ENCODE results near the gene GFM2. TPM values are rescaled to one million over a fixed set of nuclear protein-coding genes. Genes with fewer than 3 reads are reported as not detected.

The GFM2 gene
- total and polyA plus RNA-seq, 7 donors, result 14.2 to 47.2 (median 26.8) TPM

GRCh38 chr5:74736759-74737158 lies 30.2 kb downstream of the GFM2 start:
- intact Hi-C loops (cut with DNase I), result no loop called here
- WGBS, 3 donors, result 62 to 76% (median 71%) methylated on average over 6 of the region's 6 CpGs

GRCh38 chr5:74725331-74725730 lies 41.6 kb downstream of the GFM2 start:
- no peaks in the 10 kb centered on the region for H3K27me3 ChIP-seq (ENCODE audit: insufficient read depth in 3 of 3, low read length in 2 of 3)
- ATAC-seq, result no peak
- H3K4me3 ChIP-seq, result no peak overlapping the region
- 95 to 100% (median 100%) methylated on average over 1 of the region's 1 CpG for WGBS, 3 donors
- H3K27ac ChIP-seq, result no peak overlapping the region
- intact Hi-C loops (cut with DNase I), result no loop called here
- no peaks in the 10 kb centered on the region for H3K4me1 ChIP-seq
- TF ChIP-seq CTCF (IDR thresholded peaks at IDR 0.05), result no peak
- H3K36me3 ChIP-seq (ENCODE audit: insufficient read depth in 1 of 2, low read depth in 1 of 2), result peaks cover 5 to 99% of the 10 kb centered on the region in 2 donors
- no peaks in the 10 kb centered on the region for H3K9me3 ChIP-seq
- no peak for DNase-seq

More at GRCh38 chr5:74736759-74737158, 30.2 kb downstream of the GFM2 start:
- H3K36me3 ChIP-seq (ENCODE audit: insufficient read depth in 1 of 2, low read depth in 1 of 2), result peaks cover 0 to 98% of the 10 kb centered on the region in 2 donors
- ATAC-seq (no peak), DNase-seq (no peak)
- no peaks in the 10 kb centered on the region for H3K4me1 ChIP-seq
- no peak overlapping the region for H3K27ac ChIP-seq
- H3K4me3 ChIP-seq, result no peak overlapping the region
- no peak for TF ChIP-seq CTCF (IDR thresholded peaks at IDR 0.05)
- H3K27me3 ChIP-seq (ENCODE audit: insufficient read depth in 3 of 3, low read length in 2 of 3), result no peaks in the 10 kb centered on the region
- no peaks in the 10 kb centered on the region for H3K9me3 ChIP-seq

- Histone ChIP-seq H3K9me3 (no peaks in the 10 kb centered on the region), H3K27ac (no peak overlapping the region), H3K4me3 (no peak overlapping the region), H3K36me3 (ENCODE audit: insufficient read depth in 1 of 2, low read depth in 1 of 2) (peaks cover 5 to 99% of the 10 kb centered on the region in 2 donors), H3K4me1 (no peaks in the 10 kb centered on the region), H3K27me3 (ENCODE audit: insufficient read depth in 3 of 3, low read length in 2 of 3) (no peaks in the 10 kb centered on the region)
- 61 to 65% (median 63%) methylated on average over 1 of the region's 1 CpG for WGBS, 3 donors
- intact Hi-C loops (cut with DNase I), result no loop called here
- DNase-seq (no peak), ATAC-seq (no peak)
- no peak for TF ChIP-seq CTCF (IDR thresholded peaks at IDR 0.05)
Observed at GRCh38 chr5:74722271-74722670, 44.6 kb downstream of the GFM2 start.

GRCh38 chr5:74717596-74717995 lies 49.3 kb downstream of the GFM2 start:
- ATAC-seq (no peak), DNase-seq (no peak)
- Histone ChIP-seq H3K36me3 (ENCODE audit: insufficient read depth in 1 of 2, low read depth in 1 of 2) (peaks cover 5 to 96% of the 10 kb centered on the region in 2 donors), H3K27ac (no peak overlapping the region), H3K4me1 (no peaks in the 10 kb centered on the region), H3K4me3 (no peak overlapping the region), H3K27me3 (ENCODE audit: insufficient read depth in 3 of 3, low read length in 2 of 3) (no peaks in the 10 kb centered on the region), H3K9me3 (no peaks in the 10 kb centered on the region)
- 48 to 71% (median 52%) methylated on average over 1 of the region's 1 CpG for WGBS, 3 donors
- no peak for TF ChIP-seq CTCF (IDR thresholded peaks at IDR 0.05)
- intact Hi-C loops (cut with DNase I), result no loop called here

GRCh38 chr5:74693191-74693590 lies 73.7 kb downstream of the GFM2 start:
- 93 to 95% (median 94%) methylated on average over 4 of the region's 4 CpGs for WGBS, 3 donors

More at GRCh38 chr5:74693191-74693590, 73.7 kb downstream of the GFM2 start:
- Histone ChIP-seq H3K27me3 (ENCODE audit: insufficient read depth in 3 of 3, low read length in 2 of 3) (no peaks in the 10 kb centered on the region), H3K36me3 (ENCODE audit: insufficient read depth in 1 of 2, low read depth in 1 of 2) (peaks cover 2 to 85% of the 10 kb centered on the region in 2 donors), H3K4me1 (no peaks in the 10 kb centered on the region), H3K4me3 (no peak overlapping the region), H3K27ac (no peak overlapping the region), H3K9me3 (no peaks in the 10 kb centered on the region)
- TF ChIP-seq CTCF (IDR thresholded peaks at IDR 0.05), result no peak
- DNase-seq (no peak), ATAC-seq (no peak)
- intact Hi-C loops (cut with DNase I), result no loop called here
